Measurements from ENCODE around the gene FCGR3A.
"Not testable (repeated sequence)": the region's sequence is repeated elsewhere in the genome, so short reads cannot be mapped to it uniquely, and the experiment has no call there.

FCGR3A gene

DNA sequence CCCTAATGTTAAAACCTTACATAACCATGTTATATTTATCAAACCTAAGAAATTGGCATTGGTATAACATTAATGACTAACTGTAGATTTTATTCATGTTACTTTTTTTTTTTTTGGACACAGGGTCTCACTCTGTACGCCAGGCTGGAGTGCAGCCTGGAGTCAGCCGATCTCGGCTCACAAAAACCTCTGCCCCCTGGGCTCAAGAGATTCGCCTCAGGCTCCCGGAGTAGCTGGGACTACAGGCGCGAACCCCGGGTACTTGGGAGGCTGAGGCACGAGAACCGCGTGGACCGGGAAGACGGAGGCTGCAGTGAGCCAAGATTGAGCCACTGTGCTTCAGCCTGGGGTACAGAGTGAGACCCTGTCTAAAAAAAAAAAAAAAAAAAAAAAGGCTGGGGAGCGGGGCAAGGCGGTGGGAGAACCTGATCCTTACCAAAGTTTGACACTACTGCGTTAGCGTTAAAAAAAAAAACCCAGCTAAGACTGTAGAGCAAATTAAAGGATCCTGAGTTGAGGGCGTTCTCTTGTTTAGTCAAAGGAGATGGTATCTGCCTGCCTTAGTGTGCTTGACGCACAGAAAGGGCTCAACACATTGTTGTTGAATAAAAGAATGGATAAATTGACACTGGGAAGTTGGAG, 20.0 kb downstream of the FCGR3A start:
- DNase-seq (ENCODE audit: low spot score): not testable (repeated sequence)

DNA sequence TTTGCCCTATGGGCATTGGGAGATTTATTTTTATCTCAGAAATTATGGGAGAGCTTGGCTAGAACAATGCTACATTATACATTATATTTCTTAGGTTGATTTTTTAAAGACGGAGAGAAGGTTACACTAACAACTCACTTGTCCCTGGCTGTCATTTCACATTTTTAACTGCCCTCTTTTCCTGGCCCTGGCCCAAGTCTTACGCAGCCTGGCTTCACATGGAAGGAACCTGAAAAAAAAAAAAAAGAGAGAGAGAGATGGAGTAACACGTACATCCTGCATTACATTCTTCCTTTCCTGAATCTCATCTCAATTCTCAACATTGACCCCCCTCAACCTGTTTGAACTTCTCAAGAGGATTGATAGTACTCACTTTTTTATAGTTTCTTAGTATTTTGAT, 21.1 kb downstream of the FCGR3A start:
- not testable (repeated sequence) for DNase-seq (ENCODE audit: low spot score)

DNA sequence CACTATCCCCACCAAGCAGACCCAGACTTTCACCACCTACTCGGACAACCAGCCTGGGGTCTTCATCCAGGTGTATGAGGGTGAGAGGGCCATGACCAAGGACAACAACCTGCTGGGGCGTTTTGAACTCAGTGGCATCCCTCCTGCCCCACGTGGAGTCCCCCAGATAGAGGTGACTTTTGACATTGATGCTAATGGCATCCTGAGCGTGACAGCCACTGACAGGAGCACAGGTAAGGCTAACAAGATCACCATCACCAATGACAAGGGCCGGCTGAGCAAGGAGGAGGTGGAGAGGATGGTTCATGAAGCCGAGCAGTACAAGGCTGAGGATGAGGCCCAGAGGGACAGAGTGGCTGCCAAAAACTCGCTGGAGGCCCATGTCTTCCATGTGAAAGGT, 23.7 kb downstream of the FCGR3A start:
- not testable (repeated sequence) for DNase-seq (ENCODE audit: low spot score)

DNA sequence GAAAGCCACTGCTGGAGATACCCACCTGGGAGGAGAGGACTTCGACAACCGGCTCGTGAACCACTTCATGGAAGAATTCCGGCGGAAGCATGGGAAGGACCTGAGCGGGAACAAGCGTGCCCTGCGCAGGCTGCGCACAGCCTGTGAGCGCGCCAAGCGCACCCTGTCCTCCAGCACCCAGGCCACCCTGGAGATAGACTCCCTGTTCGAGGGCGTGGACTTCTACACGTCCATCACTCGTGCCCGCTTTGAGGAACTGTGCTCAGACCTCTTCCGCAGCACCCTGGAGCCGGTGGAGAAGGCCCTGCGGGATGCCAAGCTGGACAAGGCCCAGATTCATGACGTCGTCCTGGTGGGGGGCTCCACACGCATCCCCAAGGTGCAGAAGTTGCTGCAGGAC, 24.3 kb downstream of the FCGR3A start:
- DNase-seq (ENCODE audit: low spot score): not testable (repeated sequence)

DNA sequence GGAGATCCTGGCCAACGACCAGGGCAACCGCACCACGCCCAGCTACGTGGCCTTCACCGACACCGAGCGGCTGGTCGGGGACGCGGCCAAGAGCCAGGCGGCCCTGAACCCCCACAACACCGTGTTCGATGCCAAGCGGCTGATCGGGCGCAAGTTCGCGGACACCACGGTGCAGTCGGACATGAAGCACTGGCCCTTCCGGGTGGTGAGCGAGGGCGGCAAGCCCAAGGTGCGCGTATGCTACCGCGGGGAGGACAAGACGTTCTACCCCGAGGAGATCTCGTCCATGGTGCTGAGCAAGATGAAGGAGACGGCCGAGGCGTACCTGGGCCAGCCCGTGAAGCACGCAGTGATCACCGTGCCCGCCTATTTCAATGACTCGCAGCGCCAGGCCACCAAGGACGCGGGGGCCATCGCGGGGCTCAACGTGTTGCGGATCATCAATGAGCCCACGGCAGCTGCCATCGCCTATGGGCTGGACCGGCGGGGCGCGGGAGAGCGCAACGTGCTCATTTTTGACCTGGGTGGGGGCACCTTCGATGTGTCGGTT, 24.8 kb downstream of the FCGR3A start:
- DNase-seq (ENCODE audit: low spot score): not testable (repeated sequence)

DNA sequence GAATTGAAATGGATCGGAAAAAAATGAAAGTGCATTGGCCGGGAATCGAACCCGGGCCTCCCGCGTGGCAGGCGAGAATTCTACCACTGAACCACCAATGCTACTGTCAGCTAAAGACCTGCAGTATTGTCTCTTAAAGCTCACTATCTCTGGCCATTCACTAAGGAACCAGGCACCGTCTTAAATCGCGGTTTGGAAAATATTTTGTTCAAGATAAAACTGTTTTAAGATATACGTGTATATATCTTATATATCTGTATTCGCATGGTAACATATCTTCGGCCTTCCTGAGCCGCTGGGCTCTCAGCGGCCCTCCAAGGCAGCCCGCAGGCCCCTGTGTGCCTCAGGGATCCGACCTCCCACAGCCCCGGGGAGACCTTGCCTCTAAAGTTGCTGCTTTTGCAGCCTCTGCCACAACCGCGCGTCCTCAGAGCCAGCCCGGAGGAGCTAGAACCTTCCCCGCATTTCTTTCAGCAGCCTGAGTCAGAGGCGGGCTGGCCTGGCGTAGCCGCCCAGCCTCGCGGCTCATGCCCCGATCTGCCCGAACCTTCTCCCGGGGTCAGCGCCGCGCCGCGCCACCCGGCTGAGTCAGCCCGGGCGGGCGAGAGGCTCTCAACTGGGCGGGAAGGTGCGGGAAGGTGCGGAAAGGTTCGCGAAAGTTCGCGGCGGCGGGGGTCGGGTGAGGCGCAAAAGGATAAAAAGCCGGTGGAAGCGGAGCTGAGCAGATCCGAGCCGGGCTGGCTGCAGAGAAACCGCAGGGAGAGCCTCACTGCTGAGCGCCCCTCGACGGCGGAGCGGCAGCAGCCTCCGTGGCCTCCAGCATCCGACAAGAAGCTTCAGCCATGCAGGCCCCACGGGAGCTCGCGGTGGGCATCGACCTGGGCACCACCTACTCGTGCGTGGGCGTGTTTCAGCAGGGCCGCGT, 25.5 kb downstream of the FCGR3A start, which contains the start of gene HSPA6:
TSS of gene HSPA6 (plus strand) at position 724 of the 925 bp plus-strand sequence. CDS start at position 843, 119 bp downstream.
- peak; percentile 63 for DNase-seq (ENCODE audit: low spot score)

DNA sequence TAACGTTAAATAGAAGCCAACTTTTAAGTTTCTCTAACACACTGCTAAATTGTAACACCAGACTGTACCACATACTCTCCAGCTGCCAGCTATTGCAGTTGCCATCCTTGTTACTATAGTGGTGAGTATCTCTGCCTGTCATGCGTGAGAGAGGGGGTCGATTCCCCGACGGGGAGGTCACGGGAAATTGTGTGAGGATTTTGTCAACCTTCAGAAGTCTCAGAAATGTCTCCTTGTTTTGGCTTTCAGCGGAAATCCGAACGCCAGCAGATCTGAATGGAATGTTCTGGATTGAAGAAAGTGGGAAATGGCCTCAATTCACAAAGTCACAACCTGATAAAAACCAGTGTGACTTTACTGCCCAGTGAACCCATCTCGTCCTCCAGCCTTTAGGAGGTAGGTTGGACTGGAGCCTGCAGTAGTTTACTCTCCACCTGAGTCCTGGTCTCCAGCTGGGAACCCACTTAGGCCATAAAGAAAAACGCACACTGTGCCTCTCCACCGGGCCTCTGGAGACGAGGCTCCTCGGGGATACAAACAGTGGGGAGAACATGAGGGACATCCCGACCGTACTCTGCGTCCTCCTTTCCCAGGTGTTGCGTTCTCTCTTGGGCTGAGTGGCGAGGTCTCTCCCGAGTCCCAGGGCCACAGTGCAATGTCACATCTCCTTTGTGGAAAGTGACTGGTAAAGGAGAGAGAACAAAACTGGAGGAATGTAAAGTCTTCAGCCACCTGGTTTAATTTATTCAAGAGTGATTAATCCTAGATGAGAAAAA, 26.4 kb downstream of the FCGR3A start:
- not testable (repeated sequence) for DNase-seq (ENCODE audit: low spot score)

DNA sequence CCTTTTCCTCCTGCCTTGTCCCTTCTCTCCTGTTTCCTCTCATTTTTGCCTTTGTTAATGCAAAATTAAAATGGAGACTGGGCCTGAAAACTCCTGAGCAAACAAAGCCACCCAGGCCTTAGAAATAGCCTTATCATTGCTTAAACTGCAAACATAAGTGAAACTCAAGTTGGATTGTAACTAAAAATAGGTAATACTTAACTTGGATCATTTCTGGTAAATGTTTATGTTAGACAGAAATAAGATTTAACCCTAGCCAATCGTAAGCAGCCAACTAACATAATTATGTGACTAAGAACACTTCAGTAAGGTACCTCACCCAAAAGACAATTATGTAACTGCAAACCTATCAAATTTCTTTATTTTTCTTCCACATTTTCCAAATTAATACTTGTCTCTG, 35.7 kb downstream of the FCGR3A start:
- not testable (repeated sequence) for DNase-seq (ENCODE audit: low spot score)

DNA sequence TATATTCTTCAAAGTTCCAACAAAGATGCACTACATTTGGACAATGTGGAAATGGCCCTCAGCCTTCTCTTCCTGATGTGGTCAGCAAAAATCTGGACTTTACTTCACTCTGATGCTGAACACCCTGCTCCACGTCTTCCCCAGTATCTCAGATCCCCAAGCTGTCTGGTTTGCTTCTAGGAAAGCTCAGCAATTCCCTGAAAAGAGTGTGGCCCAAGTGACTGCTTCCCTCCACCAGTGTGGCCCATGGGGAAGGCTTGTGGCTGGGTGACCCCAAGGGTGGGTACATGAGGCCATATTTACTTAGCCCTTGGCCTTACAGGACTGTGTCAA, 36.2 kb downstream of the FCGR3A start:
- not testable (repeated sequence) for DNase-seq (ENCODE audit: low spot score)

DNA sequence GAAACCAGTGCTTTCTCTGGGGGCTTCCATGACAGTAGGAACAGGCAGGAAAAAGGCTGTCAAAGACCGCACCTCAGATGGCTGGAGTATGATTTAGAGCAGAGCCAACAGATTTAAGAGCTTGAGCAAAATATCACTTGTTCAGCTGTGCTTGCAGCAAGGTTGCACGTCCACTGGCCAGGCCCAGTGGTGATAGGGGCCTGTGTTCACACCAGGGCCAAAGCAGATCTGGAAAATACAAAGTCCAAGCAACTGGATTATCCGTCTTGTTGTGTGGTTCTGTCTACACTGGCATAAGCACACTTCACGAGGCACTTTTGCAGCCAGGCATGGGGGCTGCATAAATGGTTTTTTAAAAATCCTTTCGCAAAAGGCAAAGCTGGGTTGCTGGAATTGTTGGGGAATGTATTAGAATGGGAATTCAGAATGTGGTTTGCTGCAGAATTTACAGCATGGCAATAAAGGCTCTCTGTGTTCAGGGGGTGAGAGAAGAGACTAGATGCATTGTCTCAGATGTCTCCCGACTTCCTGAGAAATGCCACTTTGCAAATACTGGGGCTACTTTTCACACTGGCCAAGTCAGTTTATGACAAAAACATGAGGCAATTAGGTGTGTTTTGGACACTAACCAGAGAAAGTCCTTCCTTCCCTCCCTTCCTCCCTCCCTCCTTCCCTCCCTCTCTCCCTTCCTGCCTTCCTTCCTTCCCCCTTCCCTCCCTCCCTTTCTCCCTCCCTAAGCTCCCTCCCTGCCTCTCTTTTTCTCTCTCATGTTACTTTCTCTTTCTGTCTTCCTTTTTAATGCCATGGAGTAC, 36.8 kb downstream of the FCGR3A start:
- peak; percentile 7 for DNase-seq (ENCODE audit: low spot score)

DNA sequence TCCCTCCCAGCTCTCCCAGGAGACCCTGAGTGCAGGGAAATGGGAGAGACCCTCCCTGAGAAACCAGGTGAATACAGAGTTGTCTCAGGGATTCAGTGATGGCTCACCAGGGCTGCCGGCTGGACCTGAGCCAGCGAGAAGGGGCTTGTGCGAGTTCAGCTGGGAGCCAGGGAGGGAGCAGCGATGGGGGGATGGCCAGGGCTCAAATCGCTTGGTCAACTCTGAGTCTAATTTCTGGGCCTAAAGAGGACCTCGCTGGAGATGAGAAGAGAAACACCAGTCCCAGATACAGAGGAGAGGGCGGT, 37.9 kb downstream of the FCGR3A start:
- DNase-seq (ENCODE audit: low spot score): no peak

DNA sequence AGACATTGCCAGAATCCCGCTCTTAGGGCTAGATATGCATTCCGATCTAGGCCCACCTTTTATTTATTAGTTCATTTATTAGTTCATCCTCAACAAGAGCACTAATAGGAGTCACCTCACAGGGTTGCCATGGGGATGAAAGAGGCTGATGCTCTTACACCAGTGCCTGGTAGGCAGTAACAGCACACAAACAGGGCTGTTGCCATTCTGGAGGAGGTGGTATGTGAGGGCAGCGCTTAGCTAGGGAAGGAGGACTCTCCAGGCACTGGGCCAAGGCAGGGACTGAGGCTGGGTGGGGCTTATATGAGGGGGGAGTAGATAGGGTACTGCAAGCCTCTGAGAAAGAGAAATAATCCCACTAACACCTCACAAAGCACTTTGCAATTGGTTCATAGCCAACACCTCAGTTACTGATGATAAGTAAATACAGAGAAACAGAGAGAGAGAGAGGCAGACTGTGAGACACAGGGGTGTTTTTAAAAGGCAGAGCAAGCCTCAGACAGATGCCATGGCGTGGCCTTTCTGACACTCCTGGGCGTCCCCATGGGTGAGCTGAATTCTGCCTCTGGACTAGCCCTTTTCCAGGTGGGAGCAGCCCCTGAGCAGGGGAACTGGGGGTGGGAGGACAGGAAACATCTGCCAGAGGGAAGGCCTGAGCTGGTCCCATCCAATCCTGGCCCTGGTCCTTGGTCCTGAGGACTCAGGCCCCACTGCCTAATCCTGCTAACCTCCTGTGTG, 38.4 kb downstream of the FCGR3A start:
- DNase-seq (ENCODE audit: low spot score): no peak

DNA sequence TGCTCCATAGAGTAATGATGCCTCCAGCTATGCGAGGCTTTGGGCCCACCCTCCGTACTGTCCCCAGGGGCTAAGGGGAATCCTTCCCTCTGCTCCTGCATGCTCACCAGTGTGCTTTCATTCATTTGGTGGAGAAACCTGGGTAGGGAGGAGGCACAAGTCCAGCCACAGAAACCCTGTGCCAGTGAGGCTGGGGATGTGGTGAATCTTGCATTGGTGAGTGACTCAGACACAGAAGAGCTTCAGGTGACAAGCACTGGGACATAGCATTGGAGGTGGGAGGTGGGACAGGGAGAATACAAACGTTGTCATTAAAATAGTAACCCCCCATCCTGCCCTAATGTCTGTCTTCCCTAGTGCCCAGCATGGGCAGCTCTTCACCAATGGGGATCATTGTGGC, 39.1 kb downstream of the FCGR3A start:
- no peak for DNase-seq (ENCODE audit: low spot score)

DNA sequence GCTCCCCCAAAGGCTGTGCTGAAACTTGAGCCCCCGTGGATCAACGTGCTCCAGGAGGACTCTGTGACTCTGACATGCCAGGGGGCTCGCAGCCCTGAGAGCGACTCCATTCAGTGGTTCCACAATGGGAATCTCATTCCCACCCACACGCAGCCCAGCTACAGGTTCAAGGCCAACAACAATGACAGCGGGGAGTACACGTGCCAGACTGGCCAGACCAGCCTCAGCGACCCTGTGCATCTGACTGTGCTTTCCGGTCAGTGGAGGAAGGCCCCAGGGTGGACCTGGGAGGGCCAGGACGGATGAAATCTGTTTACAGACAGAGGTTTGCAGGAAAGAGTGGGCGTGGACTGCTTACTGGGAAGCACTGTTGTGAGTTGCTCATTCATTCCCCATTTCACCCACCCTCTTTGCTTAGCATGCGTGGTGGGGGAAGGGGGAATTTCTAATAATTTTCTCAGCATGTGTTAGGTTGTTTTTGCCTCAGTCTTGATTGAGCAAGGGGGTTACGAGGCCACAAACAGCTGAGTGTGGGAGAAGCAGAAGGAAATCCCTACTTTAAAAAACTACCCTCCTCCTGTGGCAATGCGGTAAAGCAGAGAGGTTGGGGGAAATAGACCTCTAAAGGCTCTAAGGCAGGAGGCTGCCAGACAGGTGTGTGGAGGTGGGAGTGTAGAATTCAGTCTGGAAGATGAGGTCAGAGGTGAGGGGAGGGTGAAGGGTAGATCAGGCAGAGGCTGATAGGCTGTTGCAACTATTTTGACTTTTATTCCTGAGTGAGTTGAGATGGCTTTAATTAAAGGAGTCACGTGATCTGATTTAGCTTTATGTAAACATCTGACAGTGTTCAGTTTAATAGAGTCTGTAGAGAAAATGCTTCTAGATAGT, 43.0 kb downstream of the FCGR3A start:
- no peak for DNase-seq (ENCODE audit: low spot score)

DNA sequence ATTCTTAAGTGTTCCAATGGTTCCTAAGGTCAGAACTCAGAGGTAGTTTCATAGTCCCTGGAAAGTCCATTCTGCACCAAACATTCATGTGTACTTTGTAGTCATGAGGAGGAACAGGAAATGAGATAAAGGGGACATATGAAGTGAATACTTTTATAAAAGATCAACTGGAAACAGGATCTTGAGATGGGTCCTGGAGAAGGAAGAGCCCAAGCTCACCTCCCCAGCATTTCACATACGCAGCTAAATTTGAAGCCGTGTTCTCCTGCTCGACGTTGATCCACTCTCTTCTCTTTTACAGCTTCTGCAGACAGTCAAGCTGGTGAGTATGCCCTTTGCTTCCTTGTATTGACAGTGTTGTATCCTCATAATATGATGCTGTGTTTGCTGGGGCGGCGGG, 43.9 kb downstream of the FCGR3A start:
- DNase-seq (ENCODE audit: low spot score): no peak

DNA sequence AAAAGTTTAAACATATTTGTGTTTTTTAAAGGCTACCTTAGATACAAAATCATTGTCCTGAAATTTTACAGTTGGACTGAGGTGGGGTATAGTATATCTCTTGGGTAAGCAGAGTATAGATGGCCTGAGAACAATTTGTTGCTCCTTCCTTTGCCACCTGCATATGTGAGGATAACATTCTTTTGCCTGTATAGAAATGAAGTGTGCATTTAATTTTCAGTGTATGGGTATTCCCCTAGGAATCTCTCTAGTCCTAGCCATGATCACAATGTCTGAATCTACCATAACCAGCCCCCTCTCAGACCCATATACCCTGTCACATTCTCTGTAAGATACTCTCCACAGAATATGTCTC, 46.2 kb downstream of the FCGR3A start:
- no peak for DNase-seq (ENCODE audit: low spot score)

DNA sequence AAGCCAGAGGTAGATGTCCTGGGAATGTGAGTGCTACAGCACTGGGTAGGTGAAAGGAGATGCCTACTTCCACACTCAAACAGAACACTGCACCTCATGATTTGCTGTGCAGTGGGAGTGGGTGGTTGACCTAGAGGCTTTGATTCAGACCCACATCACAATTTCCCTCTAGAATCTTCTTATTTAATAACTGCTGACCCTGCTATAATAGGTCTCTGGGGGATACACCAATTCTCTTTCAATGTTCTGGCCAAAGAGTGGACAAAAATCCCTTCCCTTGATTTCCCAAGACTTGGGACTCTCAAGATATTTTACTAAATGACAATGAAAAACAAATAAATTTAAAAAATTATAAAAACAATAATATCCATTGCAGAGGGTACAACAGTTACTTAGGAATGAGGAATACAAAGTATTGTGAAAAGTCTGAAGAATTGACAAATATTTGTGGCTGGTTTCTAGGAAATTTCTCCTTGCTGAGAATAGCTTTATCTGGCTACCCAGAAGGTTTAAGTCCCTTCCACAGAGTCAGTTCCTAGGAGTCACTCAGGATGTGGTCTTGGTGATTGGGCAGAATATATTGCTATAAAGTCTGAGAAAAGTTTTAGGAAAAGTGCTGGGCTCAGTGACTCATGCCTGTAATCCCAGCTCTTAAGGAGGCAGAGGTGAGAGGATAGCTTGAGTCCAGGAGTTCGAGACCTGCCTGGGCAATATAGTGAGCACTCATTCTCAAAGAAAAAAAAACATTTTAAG, 46.8 kb downstream of the FCGR3A start:
- no peak for DNase-seq (ENCODE audit: low spot score)

DNA sequence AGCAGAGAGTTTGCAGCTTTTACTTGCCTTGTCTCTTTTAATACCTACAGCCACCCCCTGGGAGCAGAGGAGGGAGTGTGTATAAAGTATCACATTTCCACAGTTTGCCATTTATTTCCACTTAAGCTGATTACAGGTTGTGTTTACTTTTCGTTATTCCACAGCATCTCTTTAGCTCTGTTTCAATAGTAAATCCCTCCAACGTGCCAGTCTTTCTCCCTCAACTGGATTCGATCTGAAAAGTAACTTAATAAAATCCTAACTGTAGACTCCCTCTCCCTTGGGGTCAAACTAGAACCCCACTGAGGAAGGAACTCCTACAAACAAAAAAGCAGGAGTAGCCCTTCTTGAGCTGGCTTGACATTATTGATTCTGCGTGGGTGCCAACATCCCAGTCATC, 47.4 kb downstream of the FCGR3A start:
- no peak for DNase-seq (ENCODE audit: low spot score)

DNA sequence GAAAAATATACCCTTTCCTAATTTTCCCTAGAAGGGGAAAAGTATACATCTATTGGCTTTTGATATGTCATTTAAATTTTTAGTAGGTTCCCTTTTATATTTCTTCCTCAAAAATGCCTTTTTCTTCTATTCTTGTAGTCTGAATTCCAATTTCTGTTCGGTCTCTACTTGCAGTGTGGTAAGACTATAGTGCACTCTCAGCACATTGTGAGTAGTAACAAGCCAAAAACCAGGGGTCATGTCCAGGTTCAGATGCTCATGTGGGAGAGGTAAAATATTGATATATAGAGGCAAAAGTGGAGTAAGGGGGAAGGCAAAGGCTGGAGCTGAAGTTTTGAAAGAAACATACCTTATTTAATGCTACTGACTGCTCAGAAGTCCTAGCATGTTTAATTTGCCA, 48.4 kb downstream of the FCGR3A start:
- no peak for DNase-seq (ENCODE audit: low spot score)

Measured in SW480 (cell line).